Duodenal mucosa (tissue), 2 donors: ENCODE results near the gene REV3L.

Experiments
- H3K27ac ChIP-seq: one replicate; pipeline ENCODE4 v1.7.0; 2013; ENCODE audit warnings: low read depth, low read length
- H3K27me3 ChIP-seq, 2 donors: one replicate each; pipeline ENCODE4 v1.7.0; 2013; ENCODE audit warnings: low read length in 2 of 2, control low read depth in 1 of 2; ENCODE audit not compliant: insufficient read depth in 2 of 2, control insufficient read depth in 1 of 2
- H3K36me3 ChIP-seq, 2 donors: one replicate each; pipeline ENCODE4 v1.7.0; 2013; ENCODE audit warnings: low read length in 2 of 2, control low read depth in 1 of 2; ENCODE audit not compliant: insufficient read depth in 2 of 2, control insufficient read depth in 1 of 2
- H3K4me1 ChIP-seq, 2 donors: one replicate each; pipeline ENCODE4 v1.7.0; 2013; ENCODE audit warnings: low read length in 2 of 2, control low read depth in 1 of 2; ENCODE audit not compliant: insufficient read depth in 2 of 2, control insufficient read depth in 1 of 2
- H3K4me3 ChIP-seq, 2 donors: one replicate each; pipeline ENCODE4 v1.7.0; 2013; ENCODE audit warnings: low read length in 2 of 2, low read depth in 1 of 2
- H3K9ac ChIP-seq, 2 donors: one replicate each; pipeline ENCODE4 v1.7.0; 2013; ENCODE audit warnings: low read length in 2 of 2, low read depth in 1 of 2
- H3K9me3 ChIP-seq, 2 donors: one replicate each; pipeline ENCODE4 v1.7.0; 2013; ENCODE audit warnings: low read length in 2 of 2, control low read depth in 1 of 2; ENCODE audit not compliant: control insufficient read depth in 1 of 2

The REV3L gene

GRCh38 chr6:111430605-111431376 lies 52.2 kb downstream of the REV3L start:
- H3K9ac ChIP-seq, result no peak overlapping the region
- no peak overlapping the region for H3K27ac ChIP-seq
- H3K9me3 ChIP-seq, result peaks cover 0 to 4% of the 10 kb centered on the region in 2 donors
- no peak overlapping the region for H3K4me3 ChIP-seq
- no peaks in the 10 kb centered on the region for H3K27me3 ChIP-seq
- no peaks in the 10 kb centered on the region for H3K36me3 ChIP-seq
- peaks cover 17 to 19% of the 10 kb centered on the region in 2 donors for H3K4me1 ChIP-seq

GRCh38 chr6:111429571-111429970 lies 53.4 kb downstream of the REV3L start:
- H3K36me3 ChIP-seq, result no peaks in the 10 kb centered on the region
- H3K27me3 ChIP-seq, result no peaks in the 10 kb centered on the region
- no peak overlapping the region for H3K4me3 ChIP-seq
- peaks cover 0 to 4% of the 10 kb centered on the region in 2 donors for H3K9me3 ChIP-seq
- peaks cover 21 to 23% of the 10 kb centered on the region in 2 donors for H3K4me1 ChIP-seq
- H3K9ac ChIP-seq, result no peak overlapping the region
- H3K27ac ChIP-seq, result no peak overlapping the region

GRCh38 chr6:111428811-111429210 lies 54.2 kb downstream of the REV3L start:
- Histone ChIP-seq H3K4me3 (no peak overlapping the region), H3K4me1 (peaks cover 28 to 30% of the 10 kb centered on the region in 2 donors), H3K27ac (no peak overlapping the region), H3K27me3 (no peaks in the 10 kb centered on the region), H3K36me3 (no peaks in the 10 kb centered on the region), H3K9me3 (peaks cover 0 to 4% of the 10 kb centered on the region in 2 donors), H3K9ac (no peak overlapping the region)

GRCh38 chr6:111427341-111428116 lies 55.5 kb downstream of the REV3L start:
- Histone ChIP-seq H3K36me3 (no peaks in the 10 kb centered on the region), H3K27me3 (no peaks in the 10 kb centered on the region), H3K9me3 (peaks cover 0 to 4% of the 10 kb centered on the region in 2 donors), H3K4me1 (peaks cover 31 to 39% of the 10 kb centered on the region in 2 donors), H3K4me3 (peak overlapping the region; percentile 25 to 32), H3K27ac (no peak overlapping the region), H3K9ac (no peak overlapping the region)

GRCh38 chr6:111423960-111424846 lies 58.8 kb downstream of the REV3L start:
- H3K9me3 ChIP-seq, result peaks cover 0 to 4% of the 10 kb centered on the region in 2 donors
- H3K27me3 ChIP-seq, result no peaks in the 10 kb centered on the region
- H3K4me3 ChIP-seq, result no peak overlapping the region
- H3K27ac ChIP-seq, result no peak overlapping the region
- H3K4me1 ChIP-seq, result peaks cover 31 to 32% of the 10 kb centered on the region in 2 donors
- peak overlapping the region in 1 of 2 donors; percentile 12 for H3K9ac ChIP-seq
- no peaks in the 10 kb centered on the region for H3K36me3 ChIP-seq

GRCh38 chr6:111423055-111423633 lies 59.9 kb downstream of the REV3L start:
- Histone ChIP-seq H3K9me3 (no peaks in the 10 kb centered on the region), H3K9ac (no peak overlapping the region), H3K27ac (no peak overlapping the region), H3K4me1 (peaks cover 31 to 32% of the 10 kb centered on the region in 2 donors), H3K4me3 (no peak overlapping the region), H3K36me3 (no peaks in the 10 kb centered on the region), H3K27me3 (no peaks in the 10 kb centered on the region)

GRCh38 chr6:111418971-111419693 lies 63.9 kb downstream of the REV3L start:
- Histone ChIP-seq H3K4me1 (peaks cover 16 to 26% of the 10 kb centered on the region in 2 donors), H3K27ac (no peak overlapping the region), H3K36me3 (peaks cover 0 to 5% of the 10 kb centered on the region in 2 donors), H3K4me3 (no peak overlapping the region), H3K27me3 (no peaks in the 10 kb centered on the region), H3K9ac (no peak overlapping the region), H3K9me3 (no peaks in the 10 kb centered on the region)

- Histone ChIP-seq H3K9me3 (no peaks in the 10 kb centered on the region), H3K9ac (no peak overlapping the region), H3K4me1 (peaks cover 9 to 15% of the 10 kb centered on the region in 2 donors), H3K27me3 (no peaks in the 10 kb centered on the region), H3K4me3 (no peak overlapping the region), H3K27ac (no peak overlapping the region), H3K36me3 (peaks cover 0 to 5% of the 10 kb centered on the region in 2 donors)
Observed at GRCh38 chr6:111417946-111418345, 65.1 kb downstream of the REV3L start.

- H3K36me3 ChIP-seq, result peaks cover under 1 to 5% of the 10 kb centered on the region in 2 donors
- no peak overlapping the region for H3K9ac ChIP-seq
- H3K9me3 ChIP-seq, result no peaks in the 10 kb centered on the region
Observed at GRCh38 chr6:111417181-111417585, 65.8 kb downstream of the REV3L start.

More at GRCh38 chr6:111417181-111417585, 65.8 kb downstream of the REV3L start:
- Histone ChIP-seq H3K4me3 (peak overlapping the region in 1 of 2 donors; percentile 13), H3K27ac (no peak overlapping the region), H3K4me1 (peaks cover 9 to 12% of the 10 kb centered on the region in 2 donors), H3K27me3 (no peaks in the 10 kb centered on the region)
